ENCODE measurements around the gene KIAA1328.

KIAA1328 gene

DNA sequence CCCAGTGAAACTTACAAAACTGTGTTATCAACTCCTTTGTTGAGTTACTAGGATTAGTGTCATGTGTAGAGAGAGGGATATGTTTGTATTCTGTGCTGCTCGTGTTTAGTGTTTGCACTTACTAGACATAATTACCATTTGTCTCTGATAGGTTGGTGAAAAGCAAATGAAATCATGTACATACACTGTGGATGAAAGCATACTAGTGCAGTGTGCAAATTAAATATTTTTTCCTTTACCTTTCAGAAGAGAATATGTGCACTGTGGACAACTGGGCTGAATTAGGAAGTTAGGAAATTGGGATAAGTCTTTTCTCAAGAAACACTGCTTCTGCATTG is 1.2 kb downstream of the KIAA1328 start:
- Histone ChIP-seq H3K27me3 (ENCODE audit: insufficient read depth, poor library complexity, severe bottlenecking) (no peaks in the 10 kb centered on the region), H3K4me3 (replicated peaks; ENCODE audit: insufficient read depth, low read length) (no peak overlapping the region), H3K27ac (replicated peaks) (no peak overlapping the region)
- no peak for DNase-seq (ENCODE audit: low read depth in 1 of 2, low spot score in 1 of 2)
- TF ChIP-seq, protein P1, sequence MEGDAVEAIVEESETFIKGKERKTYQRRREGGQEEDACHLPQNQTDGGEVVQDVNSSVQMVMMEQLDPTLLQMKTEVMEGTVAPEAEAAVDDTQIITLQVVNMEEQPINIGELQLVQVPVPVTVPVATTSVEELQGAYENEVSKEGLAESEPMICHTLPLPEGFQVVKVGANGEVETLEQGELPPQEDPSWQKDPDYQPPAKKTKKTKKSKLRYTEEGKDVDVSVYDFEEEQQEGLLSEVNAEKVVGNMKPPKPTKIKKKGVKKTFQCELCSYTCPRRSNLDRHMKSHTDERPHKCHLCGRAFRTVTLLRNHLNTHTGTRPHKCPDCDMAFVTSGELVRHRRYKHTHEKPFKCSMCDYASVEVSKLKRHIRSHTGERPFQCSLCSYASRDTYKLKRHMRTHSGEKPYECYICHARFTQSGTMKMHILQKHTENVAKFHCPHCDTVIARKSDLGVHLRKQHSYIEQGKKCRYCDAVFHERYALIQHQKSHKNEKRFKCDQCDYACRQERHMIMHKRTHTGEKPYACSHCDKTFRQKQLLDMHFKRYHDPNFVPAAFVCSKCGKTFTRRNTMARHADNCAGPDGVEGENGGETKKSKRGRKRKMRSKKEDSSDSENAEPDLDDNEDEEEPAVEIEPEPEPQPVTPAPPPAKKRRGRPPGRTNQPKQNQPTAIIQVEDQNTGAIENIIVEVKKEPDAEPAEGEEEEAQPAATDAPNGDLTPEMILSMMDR (IDR thresholded peaks at IDR 0.05; ENCODE audit: insufficient read depth, low read length), result no peak
- TF ChIP-seq, protein P2, sequence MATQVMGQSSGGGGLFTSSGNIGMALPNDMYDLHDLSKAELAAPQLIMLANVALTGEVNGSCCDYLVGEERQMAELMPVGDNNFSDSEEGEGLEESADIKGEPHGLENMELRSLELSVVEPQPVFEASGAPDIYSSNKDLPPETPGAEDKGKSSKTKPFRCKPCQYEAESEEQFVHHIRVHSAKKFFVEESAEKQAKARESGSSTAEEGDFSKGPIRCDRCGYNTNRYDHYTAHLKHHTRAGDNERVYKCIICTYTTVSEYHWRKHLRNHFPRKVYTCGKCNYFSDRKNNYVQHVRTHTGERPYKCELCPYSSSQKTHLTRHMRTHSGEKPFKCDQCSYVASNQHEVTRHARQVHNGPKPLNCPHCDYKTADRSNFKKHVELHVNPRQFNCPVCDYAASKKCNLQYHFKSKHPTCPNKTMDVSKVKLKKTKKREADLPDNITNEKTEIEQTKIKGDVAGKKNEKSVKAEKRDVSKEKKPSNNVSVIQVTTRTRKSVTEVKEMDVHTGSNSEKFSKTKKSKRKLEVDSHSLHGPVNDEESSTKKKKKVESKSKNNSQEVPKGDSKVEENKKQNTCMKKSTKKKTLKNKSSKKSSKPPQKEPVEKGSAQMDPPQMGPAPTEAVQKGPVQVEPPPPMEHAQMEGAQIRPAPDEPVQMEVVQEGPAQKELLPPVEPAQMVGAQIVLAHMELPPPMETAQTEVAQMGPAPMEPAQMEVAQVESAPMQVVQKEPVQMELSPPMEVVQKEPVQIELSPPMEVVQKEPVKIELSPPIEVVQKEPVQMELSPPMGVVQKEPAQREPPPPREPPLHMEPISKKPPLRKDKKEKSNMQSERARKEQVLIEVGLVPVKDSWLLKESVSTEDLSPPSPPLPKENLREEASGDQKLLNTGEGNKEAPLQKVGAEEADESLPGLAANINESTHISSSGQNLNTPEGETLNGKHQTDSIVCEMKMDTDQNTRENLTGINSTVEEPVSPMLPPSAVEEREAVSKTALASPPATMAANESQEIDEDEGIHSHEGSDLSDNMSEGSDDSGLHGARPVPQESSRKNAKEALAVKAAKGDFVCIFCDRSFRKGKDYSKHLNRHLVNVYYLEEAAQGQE (IDR thresholded peaks at IDR 0.05; ENCODE audit: insufficient replicate concordance, low read depth), result no peak
- TF ChIP-seq POLR2AphosphoS5 (IDR thresholded peaks at IDR 0.05; ENCODE audit: low read depth) (no peak), SPI1 (IDR thresholded peaks at IDR 0.05; ENCODE audit: borderline replicate concordance, low read depth) (no peak), GABPA (IDR thresholded peaks at IDR 0.05; ENCODE audit: low read depth) (no peak)

DNA sequence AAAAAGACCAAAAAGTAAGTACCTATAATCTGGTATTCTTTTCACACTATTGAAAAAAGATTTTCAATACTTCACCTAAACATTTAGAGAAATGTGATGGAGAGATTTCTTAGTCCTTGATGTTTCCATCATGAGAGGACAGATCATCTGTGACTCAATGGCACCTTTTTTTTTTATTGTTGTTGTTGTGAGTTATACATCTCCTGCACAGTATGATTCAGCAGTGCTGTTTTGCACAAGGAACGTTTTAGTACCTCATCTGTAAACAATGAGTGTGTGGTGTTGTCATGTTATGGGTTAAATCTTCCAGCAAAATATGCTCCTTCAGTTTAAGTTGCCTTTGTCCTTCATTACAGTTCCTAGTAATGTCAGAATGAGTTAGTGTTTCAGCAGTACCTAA is 2.2 kb downstream of the KIAA1328 start:
- H3K27me3 ChIP-seq (ENCODE audit: insufficient read depth, poor library complexity, severe bottlenecking), result no peaks in the 10 kb centered on the region
- H3K27ac ChIP-seq (replicated peaks), result no peak overlapping the region
- TF ChIP-seq SPI1 (IDR thresholded peaks at IDR 0.05; ENCODE audit: borderline replicate concordance, low read depth), result no peak
- TF ChIP-seq, protein P1 (IDR thresholded peaks at IDR 0.05; ENCODE audit: insufficient read depth, low read length), result no peak
- TF ChIP-seq GABPA (IDR thresholded peaks at IDR 0.05; ENCODE audit: low read depth), result no peak
- no peak for TF ChIP-seq POLR2AphosphoS5 (IDR thresholded peaks at IDR 0.05; ENCODE audit: low read depth)
- TF ChIP-seq, protein P2 (IDR thresholded peaks at IDR 0.05; ENCODE audit: insufficient replicate concordance, low read depth), result no peak
- H3K4me3 ChIP-seq (replicated peaks; ENCODE audit: insufficient read depth, low read length), result no peak overlapping the region
- DNase-seq (ENCODE audit: low read depth in 1 of 2, low spot score in 1 of 2), result no peak

DNA sequence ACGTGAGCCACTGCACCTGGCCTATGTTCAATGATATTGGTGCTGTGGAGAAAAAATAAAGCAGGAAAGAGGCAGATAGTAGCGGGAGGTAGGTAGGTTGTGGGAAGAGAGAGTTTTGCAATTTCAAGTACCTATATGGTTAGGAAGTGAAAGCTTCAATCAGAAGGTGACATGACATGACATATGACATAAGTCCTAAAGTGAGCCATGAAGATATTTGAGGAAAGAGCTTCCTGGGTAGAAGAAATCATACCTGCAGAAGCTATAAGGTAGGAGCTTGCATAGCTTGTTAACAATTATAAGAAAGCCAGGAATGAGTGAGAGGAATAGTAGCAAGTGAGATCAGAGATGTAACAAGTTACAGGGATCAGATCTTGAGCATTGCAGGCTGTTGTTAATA is 4.2 kb downstream of the KIAA1328 start:
- no peaks in the 10 kb centered on the region for H3K27me3 ChIP-seq (ENCODE audit: insufficient read depth, poor library complexity, severe bottlenecking)
- no peak for TF ChIP-seq POLR2AphosphoS5 (IDR thresholded peaks at IDR 0.05; ENCODE audit: low read depth)
- TF ChIP-seq, protein P2 (IDR thresholded peaks at IDR 0.05; ENCODE audit: insufficient replicate concordance, low read depth), result no peak
- no peak for TF ChIP-seq GABPA (IDR thresholded peaks at IDR 0.05; ENCODE audit: low read depth)
- TF ChIP-seq SPI1 (IDR thresholded peaks at IDR 0.05; ENCODE audit: borderline replicate concordance, low read depth), result no peak
- H3K27ac ChIP-seq (replicated peaks), result no peak overlapping the region
- DNase-seq (ENCODE audit: low read depth in 1 of 2, low spot score in 1 of 2), result no peak
- H3K4me3 ChIP-seq (replicated peaks; ENCODE audit: insufficient read depth, low read length), result no peak overlapping the region
